ENCODE measurements around the gene RNF183. TPM values are rescaled to one million over a fixed set of nuclear protein-coding genes. Genes with fewer than 3 reads are reported as not detected.

The RNF183 gene
- total and polyA plus RNA-seq, 2 donors from 2014 or later = 3.6 to 8.1 TPM

DNA sequence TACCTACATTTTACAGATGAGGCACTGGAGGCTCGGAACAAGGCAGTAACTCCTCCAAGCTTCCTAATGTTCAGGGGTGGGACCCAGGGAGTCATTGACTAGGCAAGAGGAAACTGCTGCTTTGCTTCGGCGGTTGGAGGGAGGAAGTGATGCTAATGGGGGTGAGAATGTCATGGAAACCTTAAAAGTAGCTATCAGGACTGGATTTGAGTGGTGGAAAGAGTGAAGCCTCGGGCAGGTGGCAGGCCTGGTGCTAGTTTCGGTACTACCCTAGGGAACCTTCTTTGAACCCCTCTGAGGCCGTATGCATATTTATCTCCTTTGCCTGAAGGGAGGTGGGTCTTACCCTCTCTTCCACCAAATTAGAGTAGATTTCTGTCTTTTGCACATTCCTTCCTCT is 47.8 kb upstream of the RNF183 start:
- Histone ChIP-seq H3K9me3 (ENCODE audit: control insufficient read depth in 2 of 3, insufficient read depth in 1 of 3, low read length in 3 of 3) (no peaks in the 10 kb centered on the region), H3K9ac (ENCODE audit: low read length in 3 of 3) (no peak overlapping the region), H3K27ac (ENCODE audit: low read depth in 2 of 2, low read length in 2 of 2) (no peak overlapping the region), H3K4me1 (ENCODE audit: control insufficient read depth in 2 of 3, insufficient read depth in 2 of 3, low read depth in 1 of 3, low read length in 3 of 3) (peaks cover 0 to 6% (median 4%) of the 10 kb centered on the region in 3 donors), H3K4me3 (ENCODE audit: low read length in 3 of 3) (peak overlapping the region in 1 of 3 donors; percentile 24), H3K36me3 (ENCODE audit: control insufficient read depth in 2 of 3, insufficient read depth in 3 of 3, low read length in 3 of 3) (no peaks in the 10 kb centered on the region), H3K27me3 (ENCODE audit: control insufficient read depth, insufficient read depth, low read length) (peaks cover 19% of the 10 kb centered on the region)
- FAIRE-seq (no peak), DNase-seq (peak in 1 of 5 donors; percentile 35)
- TF ChIP-seq, protein P1, sequence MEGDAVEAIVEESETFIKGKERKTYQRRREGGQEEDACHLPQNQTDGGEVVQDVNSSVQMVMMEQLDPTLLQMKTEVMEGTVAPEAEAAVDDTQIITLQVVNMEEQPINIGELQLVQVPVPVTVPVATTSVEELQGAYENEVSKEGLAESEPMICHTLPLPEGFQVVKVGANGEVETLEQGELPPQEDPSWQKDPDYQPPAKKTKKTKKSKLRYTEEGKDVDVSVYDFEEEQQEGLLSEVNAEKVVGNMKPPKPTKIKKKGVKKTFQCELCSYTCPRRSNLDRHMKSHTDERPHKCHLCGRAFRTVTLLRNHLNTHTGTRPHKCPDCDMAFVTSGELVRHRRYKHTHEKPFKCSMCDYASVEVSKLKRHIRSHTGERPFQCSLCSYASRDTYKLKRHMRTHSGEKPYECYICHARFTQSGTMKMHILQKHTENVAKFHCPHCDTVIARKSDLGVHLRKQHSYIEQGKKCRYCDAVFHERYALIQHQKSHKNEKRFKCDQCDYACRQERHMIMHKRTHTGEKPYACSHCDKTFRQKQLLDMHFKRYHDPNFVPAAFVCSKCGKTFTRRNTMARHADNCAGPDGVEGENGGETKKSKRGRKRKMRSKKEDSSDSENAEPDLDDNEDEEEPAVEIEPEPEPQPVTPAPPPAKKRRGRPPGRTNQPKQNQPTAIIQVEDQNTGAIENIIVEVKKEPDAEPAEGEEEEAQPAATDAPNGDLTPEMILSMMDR (IDR thresholded peaks at IDR 0.05; ENCODE audit: borderline replicate concordance, extremely low read depth, insufficient read depth) = no peak
- intact Hi-C loops (cut with DNase I) = no loop called here

DNA sequence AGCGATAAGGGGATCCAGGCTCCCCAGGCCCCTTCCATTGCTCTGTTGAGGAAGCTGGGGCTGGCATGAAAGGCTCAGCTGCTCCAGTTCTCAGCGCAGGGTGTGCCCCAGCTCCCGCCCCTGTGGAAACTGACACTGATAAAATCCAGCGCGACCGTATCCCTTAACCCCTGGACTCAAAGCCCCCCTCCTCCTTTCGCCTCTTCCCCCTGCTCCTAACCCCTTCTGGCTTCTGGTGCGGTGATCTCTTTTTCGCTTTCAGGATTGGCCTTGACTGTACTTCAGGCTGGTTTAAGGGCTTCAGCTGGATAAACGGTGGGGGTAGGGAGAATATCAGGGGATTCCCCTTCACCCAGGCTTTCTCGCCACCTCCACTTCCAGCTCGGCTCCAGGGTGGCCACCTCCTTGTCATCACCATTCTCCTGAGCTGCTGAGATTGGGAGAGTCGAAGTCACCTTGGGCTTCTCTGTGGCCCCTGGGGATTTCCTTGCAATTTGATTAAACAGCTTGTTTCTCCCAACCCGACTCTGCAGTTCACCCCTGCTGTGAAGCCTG is 47.0 kb upstream of the RNF183 start:
- DNase-seq (peak in 1 of 5 donors; percentile 11), FAIRE-seq (no peak)
- Histone ChIP-seq H3K4me1 (ENCODE audit: control insufficient read depth in 2 of 3, insufficient read depth in 2 of 3, low read depth in 1 of 3, low read length in 3 of 3) (peaks cover 0 to 6% (median 4%) of the 10 kb centered on the region in 3 donors), H3K9me3 (ENCODE audit: control insufficient read depth in 2 of 3, insufficient read depth in 1 of 3, low read length in 3 of 3) (no peaks in the 10 kb centered on the region), H3K27ac (ENCODE audit: low read depth in 2 of 2, low read length in 2 of 2) (peak overlapping the region in 1 of 2 donors; percentile 23), H3K9ac (ENCODE audit: low read length in 3 of 3) (peak overlapping the region in 2 of 3 donors; percentile 37 to 75), H3K27me3 (ENCODE audit: control insufficient read depth, insufficient read depth, low read length) (peaks cover 19% of the 10 kb centered on the region), H3K4me3 (ENCODE audit: low read length in 3 of 3) (peak overlapping the region; percentile 48 to 81 (median 76)), H3K36me3 (ENCODE audit: control insufficient read depth in 2 of 3, insufficient read depth in 3 of 3, low read length in 3 of 3) (no peaks in the 10 kb centered on the region)
- TF ChIP-seq, protein P1 (IDR thresholded peaks at IDR 0.05; ENCODE audit: borderline replicate concordance, extremely low read depth, insufficient read depth) = no peak
- intact Hi-C loops (cut with DNase I) = no loop called here

DNA sequence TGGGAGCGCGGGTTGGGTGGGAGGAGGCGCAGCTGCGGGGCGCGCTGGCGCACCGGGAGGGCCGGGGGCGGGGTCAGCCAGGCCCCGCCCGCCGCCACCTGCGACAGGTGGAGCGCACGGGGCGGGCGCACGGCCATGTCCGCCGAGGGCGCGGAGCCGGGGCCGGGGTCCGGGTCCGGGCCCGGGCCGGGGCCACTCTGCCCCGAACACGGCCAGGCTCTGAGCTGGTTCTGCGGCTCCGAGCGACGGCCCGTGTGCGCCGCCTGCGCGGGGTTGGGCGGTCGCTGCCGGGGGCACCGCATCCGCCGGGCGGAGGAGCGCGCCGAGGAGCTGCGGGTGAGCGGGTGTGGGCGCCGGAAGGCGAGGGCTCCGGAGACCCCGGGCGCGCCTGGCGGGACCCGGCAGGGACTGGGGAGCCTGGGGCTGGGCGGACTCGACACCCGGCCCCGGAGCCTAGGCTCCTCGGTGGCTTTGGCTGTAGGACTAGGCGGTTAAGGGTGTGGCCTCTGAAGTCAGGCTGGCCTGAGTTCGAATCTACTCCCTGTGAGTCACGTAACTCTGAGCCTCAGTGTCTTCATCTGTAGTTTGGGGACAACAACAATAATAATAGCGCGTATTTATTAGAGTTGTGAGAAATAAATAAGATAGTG is 46.4 kb upstream of the RNF183 start, which contains the start of gene BSPRY:
BSPRY (plus strand) TSS at position 97 of the 650 bp plus-strand sequence; CDS start at position 136, 39 bp downstream.
- TF ChIP-seq, protein P1 (IDR thresholded peaks at IDR 0.05; ENCODE audit: borderline replicate concordance, extremely low read depth, insufficient read depth) = no peak
- intact Hi-C loops (cut with DNase I) = no loop called here
- FAIRE-seq = no peak

More for the DNA sequence above, 46.4 kb upstream of the RNF183 start, which contains the start of gene BSPRY:
- Histone ChIP-seq H3K27me3 (ENCODE audit: control insufficient read depth, insufficient read depth, low read length) (peaks cover 19% of the 10 kb centered on the region), H3K4me1 (ENCODE audit: control insufficient read depth in 2 of 3, insufficient read depth in 2 of 3, low read depth in 1 of 3, low read length in 3 of 3) (peaks cover 0 to 6% (median 4%) of the 10 kb centered on the region in 3 donors), H3K27ac (ENCODE audit: low read depth in 2 of 2, low read length in 2 of 2) (peak within 1 kb of the TSS in 1 of 2 donors; percentile 23), H3K9me3 (ENCODE audit: control insufficient read depth in 2 of 3, insufficient read depth in 1 of 3, low read length in 3 of 3) (no peaks in the 10 kb centered on the region), H3K9ac (ENCODE audit: low read length in 3 of 3) (peak within 1 kb of the TSS in 2 of 3 donors; percentile 37 to 75), H3K4me3 (ENCODE audit: low read length in 3 of 3) (peak within 1 kb of the TSS; percentile 48 to 81 (median 76)), H3K36me3 (ENCODE audit: control insufficient read depth in 2 of 3, insufficient read depth in 3 of 3, low read length in 3 of 3) (no peaks in the 10 kb centered on the region)
- peak in 2 of 5 donors; percentile 29 to 48 for DNase-seq

Data from kidney (tissue), 14 donors.